Measurements from ENCODE around the gene CCT2.

Gene CCT2

GRCh38 chr12:69613351-69613750 is 28.1 kb downstream of the CCT2 start:
- Histone ChIP-seq H3K9ac (ENCODE audit: low read length in 2 of 2) (no peak overlapping the region), H3K4me3 (ENCODE audit: low read length in 2 of 2) (no peak overlapping the region), H3K4me1 (ENCODE audit: control insufficient read depth, insufficient read depth, low read length) (no peaks in the 10 kb centered on the region), H3K27ac (ENCODE audit: low read length) (no peak overlapping the region), H3K36me3 (ENCODE audit: control insufficient read depth in 2 of 2, insufficient read depth in 2 of 2, low read length in 2 of 2) (no peaks in the 10 kb centered on the region), H3K9me3 (ENCODE audit: control insufficient read depth in 2 of 2, low read length in 2 of 2) (no peaks in the 10 kb centered on the region), H3K27me3 (ENCODE audit: control insufficient read depth in 1 of 2, insufficient read depth in 2 of 2, low read length in 2 of 2) (peaks cover 0 to under 1% of the 10 kb centered on the region in 2 donors)

DNA sequence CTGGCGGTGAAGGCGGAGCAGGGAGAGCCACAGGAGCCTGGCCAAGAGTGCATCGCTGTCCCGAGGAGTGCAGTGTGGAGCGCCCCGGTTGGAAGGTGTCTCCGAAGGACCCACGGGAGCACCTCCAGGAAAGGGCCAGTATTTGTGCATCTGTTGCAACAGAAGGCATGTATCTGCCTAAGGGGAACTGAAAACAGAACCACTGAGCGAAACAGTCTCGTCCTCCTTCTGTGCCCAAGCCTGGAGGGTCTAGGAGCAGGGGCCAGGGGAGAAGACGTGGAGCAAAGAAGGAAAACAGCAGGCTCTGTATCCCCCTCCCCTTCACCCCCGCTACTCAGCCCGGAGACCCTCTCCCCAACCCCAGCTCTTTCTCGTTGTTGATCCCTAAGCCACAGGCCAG is 30.8 kb downstream of the CCT2 start:
- peaks cover 0 to 4% of the 10 kb centered on the region in 2 donors for H3K27me3 ChIP-seq (ENCODE audit: control insufficient read depth in 1 of 2, insufficient read depth in 2 of 2, low read length in 2 of 2)

GRCh38 chr12:69619050-69619449 is 33.8 kb downstream of the CCT2 start:
- Histone ChIP-seq H3K27ac (ENCODE audit: low read length) (no peak overlapping the region), H3K4me1 (ENCODE audit: control insufficient read depth, insufficient read depth, low read length) (no peaks in the 10 kb centered on the region), H3K36me3 (ENCODE audit: control insufficient read depth in 2 of 2, insufficient read depth in 2 of 2, low read length in 2 of 2) (no peaks in the 10 kb centered on the region), H3K27me3 (ENCODE audit: control insufficient read depth in 1 of 2, insufficient read depth in 2 of 2, low read length in 2 of 2) (peaks cover 0 to 6% of the 10 kb centered on the region in 2 donors), H3K9me3 (ENCODE audit: control insufficient read depth in 2 of 2, low read length in 2 of 2) (no peaks in the 10 kb centered on the region), H3K9ac (ENCODE audit: low read length in 2 of 2) (no peak overlapping the region), H3K4me3 (ENCODE audit: low read length in 2 of 2) (no peak overlapping the region)

More for the DNA sequence above, 30.8 kb downstream of the CCT2 start:
- Histone ChIP-seq H3K27ac (ENCODE audit: low read length) (no peak overlapping the region), H3K4me3 (ENCODE audit: low read length in 2 of 2) (no peak overlapping the region), H3K4me1 (ENCODE audit: control insufficient read depth, insufficient read depth, low read length) (no peaks in the 10 kb centered on the region), H3K9ac (ENCODE audit: low read length in 2 of 2) (no peak overlapping the region), H3K9me3 (ENCODE audit: control insufficient read depth in 2 of 2, low read length in 2 of 2) (no peaks in the 10 kb centered on the region), H3K36me3 (ENCODE audit: control insufficient read depth in 2 of 2, insufficient read depth in 2 of 2, low read length in 2 of 2) (no peaks in the 10 kb centered on the region)

- H3K4me1 ChIP-seq (ENCODE audit: control insufficient read depth, insufficient read depth, low read length), result no peaks in the 10 kb centered on the region
- H3K9me3 ChIP-seq (ENCODE audit: control insufficient read depth in 2 of 2, low read length in 2 of 2), result no peaks in the 10 kb centered on the region
- H3K9ac ChIP-seq (ENCODE audit: low read length in 2 of 2), result no peak overlapping the region
- H3K27me3 ChIP-seq (ENCODE audit: control insufficient read depth in 1 of 2, insufficient read depth in 2 of 2, low read length in 2 of 2), result peaks cover 0 to 6% of the 10 kb centered on the region in 2 donors
- H3K36me3 ChIP-seq (ENCODE audit: control insufficient read depth in 2 of 2, insufficient read depth in 2 of 2, low read length in 2 of 2), result no peaks in the 10 kb centered on the region
- H3K4me3 ChIP-seq (ENCODE audit: low read length in 2 of 2), result no peak overlapping the region
- H3K27ac ChIP-seq (ENCODE audit: low read length), result no peak overlapping the region
Observed at GRCh38 chr12:69620077-69620476, 34.8 kb downstream of the CCT2 start.

GRCh38 chr12:69620921-69621320 is 35.7 kb downstream of the CCT2 start:
- no peaks in the 10 kb centered on the region for H3K4me1 ChIP-seq (ENCODE audit: control insufficient read depth, insufficient read depth, low read length)

GRCh38 chr12:69621551-69621950 is 36.3 kb downstream of the CCT2 start:
- Histone ChIP-seq H3K27me3 (ENCODE audit: control insufficient read depth in 1 of 2, insufficient read depth in 2 of 2, low read length in 2 of 2) (peaks cover 0 to 11% of the 10 kb centered on the region in 2 donors), H3K36me3 (ENCODE audit: control insufficient read depth in 2 of 2, insufficient read depth in 2 of 2, low read length in 2 of 2) (no peaks in the 10 kb centered on the region), H3K27ac (ENCODE audit: low read length) (no peak overlapping the region), H3K4me3 (ENCODE audit: low read length in 2 of 2) (no peak overlapping the region), H3K9ac (ENCODE audit: low read length in 2 of 2) (no peak overlapping the region), H3K9me3 (ENCODE audit: control insufficient read depth in 2 of 2, low read length in 2 of 2) (no peaks in the 10 kb centered on the region), H3K4me1 (ENCODE audit: control insufficient read depth, insufficient read depth, low read length) (no peaks in the 10 kb centered on the region)

More at GRCh38 chr12:69620921-69621320, 35.7 kb downstream of the CCT2 start:
- Histone ChIP-seq H3K27me3 (ENCODE audit: control insufficient read depth in 1 of 2, insufficient read depth in 2 of 2, low read length in 2 of 2) (peaks cover 0 to 6% of the 10 kb centered on the region in 2 donors), H3K36me3 (ENCODE audit: control insufficient read depth in 2 of 2, insufficient read depth in 2 of 2, low read length in 2 of 2) (no peaks in the 10 kb centered on the region), H3K9ac (ENCODE audit: low read length in 2 of 2) (no peak overlapping the region), H3K4me3 (ENCODE audit: low read length in 2 of 2) (no peak overlapping the region), H3K27ac (ENCODE audit: low read length) (no peak overlapping the region), H3K9me3 (ENCODE audit: control insufficient read depth in 2 of 2, low read length in 2 of 2) (no peaks in the 10 kb centered on the region)

GRCh38 chr12:69623970-69624369 is 38.7 kb downstream of the CCT2 start:
- Histone ChIP-seq H3K36me3 (ENCODE audit: control insufficient read depth in 2 of 2, insufficient read depth in 2 of 2, low read length in 2 of 2) (no peaks in the 10 kb centered on the region), H3K9ac (ENCODE audit: low read length in 2 of 2) (no peak overlapping the region), H3K4me1 (ENCODE audit: control insufficient read depth, insufficient read depth, low read length) (no peaks in the 10 kb centered on the region), H3K4me3 (ENCODE audit: low read length in 2 of 2) (no peak overlapping the region), H3K9me3 (ENCODE audit: control insufficient read depth in 2 of 2, low read length in 2 of 2) (no peaks in the 10 kb centered on the region), H3K27me3 (ENCODE audit: control insufficient read depth in 1 of 2, insufficient read depth in 2 of 2, low read length in 2 of 2) (peaks cover 0 to 9% of the 10 kb centered on the region in 2 donors), H3K27ac (ENCODE audit: low read length) (no peak overlapping the region)

- no peaks in the 10 kb centered on the region for H3K9me3 ChIP-seq (ENCODE audit: control insufficient read depth in 2 of 2, low read length in 2 of 2)
- no peak overlapping the region for H3K9ac ChIP-seq (ENCODE audit: low read length in 2 of 2)
- peaks cover 0 to 6% of the 10 kb centered on the region in 2 donors for H3K27me3 ChIP-seq (ENCODE audit: control insufficient read depth in 1 of 2, insufficient read depth in 2 of 2, low read length in 2 of 2)
- no peak overlapping the region for H3K27ac ChIP-seq (ENCODE audit: low read length)
- no peaks in the 10 kb centered on the region for H3K36me3 ChIP-seq (ENCODE audit: control insufficient read depth in 2 of 2, insufficient read depth in 2 of 2, low read length in 2 of 2)
- H3K4me1 ChIP-seq (ENCODE audit: control insufficient read depth, insufficient read depth, low read length), result no peaks in the 10 kb centered on the region
- H3K4me3 ChIP-seq (ENCODE audit: low read length in 2 of 2), result no peak overlapping the region
Observed at GRCh38 chr12:69627501-69627900, 42.2 kb downstream of the CCT2 start.

DNA sequence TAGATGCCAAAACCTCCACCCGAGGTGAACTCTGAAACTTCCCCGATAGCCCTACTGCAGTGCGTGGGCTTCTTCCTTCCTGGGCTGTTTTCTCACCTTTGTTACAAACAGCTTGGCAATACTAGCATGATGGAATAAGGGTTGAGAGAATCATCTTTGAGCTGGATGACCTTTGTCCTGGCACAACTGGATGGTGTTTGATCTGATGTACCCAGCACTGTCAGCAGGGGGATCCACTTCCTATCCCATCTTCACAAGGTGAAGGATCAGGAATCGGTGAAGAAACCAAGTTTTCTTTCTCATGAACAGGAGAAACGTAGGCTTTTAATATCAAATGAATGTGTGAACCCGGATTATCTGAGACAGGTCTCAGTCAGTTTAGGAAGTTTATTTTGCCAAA is 44.9 kb downstream of the CCT2 start:
- H3K36me3 ChIP-seq (ENCODE audit: control insufficient read depth in 2 of 2, insufficient read depth in 2 of 2, low read length in 2 of 2), result no peaks in the 10 kb centered on the region
- H3K4me1 ChIP-seq (ENCODE audit: control insufficient read depth, insufficient read depth, low read length), result no peaks in the 10 kb centered on the region
- no peak overlapping the region for H3K27ac ChIP-seq (ENCODE audit: low read length)
- H3K9me3 ChIP-seq (ENCODE audit: control insufficient read depth in 2 of 2, low read length in 2 of 2), result no peaks in the 10 kb centered on the region
- H3K9ac ChIP-seq (ENCODE audit: low read length in 2 of 2), result no peak overlapping the region
- H3K27me3 ChIP-seq (ENCODE audit: control insufficient read depth in 1 of 2, insufficient read depth in 2 of 2, low read length in 2 of 2), result peaks cover 0 to 4% of the 10 kb centered on the region in 2 donors
- H3K4me3 ChIP-seq (ENCODE audit: low read length in 2 of 2), result no peak overlapping the region

DNA sequence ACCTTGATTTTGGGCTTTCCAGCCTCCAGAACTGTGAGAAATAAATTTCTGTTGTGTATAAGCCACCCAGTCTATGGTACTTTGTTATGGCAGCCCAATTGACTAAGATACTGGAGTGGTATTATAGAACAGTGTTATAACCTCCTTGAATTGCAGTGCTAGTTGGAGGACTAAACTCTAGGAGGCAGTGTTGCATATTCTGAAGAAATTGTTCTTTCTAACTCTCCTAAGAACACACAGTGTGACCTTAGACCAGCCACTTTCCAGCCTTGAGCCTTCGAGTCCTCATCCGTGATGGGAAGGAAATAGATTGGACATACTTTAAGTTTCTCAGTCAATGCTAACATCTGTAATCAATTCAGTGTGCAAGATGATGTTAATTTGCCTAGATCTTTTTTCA is 47.8 kb downstream of the CCT2 start:
- H3K4me1 ChIP-seq (ENCODE audit: control insufficient read depth, insufficient read depth, low read length), result no peaks in the 10 kb centered on the region
- H3K9ac ChIP-seq (ENCODE audit: low read length in 2 of 2), result no peak overlapping the region
- no peak overlapping the region for H3K4me3 ChIP-seq (ENCODE audit: low read length in 2 of 2)
- no peaks in the 10 kb centered on the region for H3K9me3 ChIP-seq (ENCODE audit: control insufficient read depth in 2 of 2, low read length in 2 of 2)
- H3K36me3 ChIP-seq (ENCODE audit: control insufficient read depth in 2 of 2, insufficient read depth in 2 of 2, low read length in 2 of 2), result no peaks in the 10 kb centered on the region
- no peak overlapping the region for H3K27ac ChIP-seq (ENCODE audit: low read length)
- no peaks in the 10 kb centered on the region for H3K27me3 ChIP-seq (ENCODE audit: control insufficient read depth in 1 of 2, insufficient read depth in 2 of 2, low read length in 2 of 2)

GRCh38 chr12:69639400-69640016 is 54.2 kb downstream of the CCT2 start:
- Histone ChIP-seq H3K27me3 (ENCODE audit: control insufficient read depth in 1 of 2, insufficient read depth in 2 of 2, low read length in 2 of 2) (no peaks in the 10 kb centered on the region), H3K4me1 (ENCODE audit: control insufficient read depth, insufficient read depth, low read length) (no peaks in the 10 kb centered on the region), H3K9ac (ENCODE audit: low read length in 2 of 2) (no peak overlapping the region), H3K36me3 (ENCODE audit: control insufficient read depth in 2 of 2, insufficient read depth in 2 of 2, low read length in 2 of 2) (no peaks in the 10 kb centered on the region), H3K9me3 (ENCODE audit: control insufficient read depth in 2 of 2, low read length in 2 of 2) (no peaks in the 10 kb centered on the region), H3K4me3 (ENCODE audit: low read length in 2 of 2) (no peak overlapping the region), H3K27ac (ENCODE audit: low read length) (no peak overlapping the region)

Measured in stomach smooth muscle (tissue), 2 donors.